ENCODE results near the gene NEBL. TPM values are rescaled to one million over a fixed set of nuclear protein-coding genes. Genes with fewer than 3 reads are reported as not detected.

NEBL gene
- total and polyA plus RNA-seq, 2 donors, result 7.6 to 22.9 TPM

DNA sequence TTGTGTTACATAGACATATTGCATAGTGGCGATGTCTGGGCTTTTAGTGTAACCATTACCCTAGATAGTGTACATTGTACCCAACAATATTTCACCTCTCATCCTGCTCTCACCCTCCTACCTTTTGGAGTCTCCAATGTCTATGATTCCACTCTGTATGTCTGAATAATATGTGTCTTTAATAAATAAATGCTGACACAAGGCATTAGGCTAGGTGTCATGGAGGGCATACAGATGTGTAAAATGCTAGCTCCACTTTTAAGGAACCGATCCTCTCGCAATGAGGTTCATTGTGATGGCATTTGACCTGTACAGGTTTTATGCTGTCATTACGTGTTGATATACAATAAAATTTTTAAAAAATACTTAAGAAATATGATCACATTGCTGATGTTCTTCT, 74.3 kb downstream of the NEBL start:
- H3K9me3 ChIP-seq (ENCODE audit: control insufficient read depth in 2 of 2, insufficient read depth in 1 of 2, low read length in 1 of 2), result no peaks in the 10 kb centered on the region

DNA sequence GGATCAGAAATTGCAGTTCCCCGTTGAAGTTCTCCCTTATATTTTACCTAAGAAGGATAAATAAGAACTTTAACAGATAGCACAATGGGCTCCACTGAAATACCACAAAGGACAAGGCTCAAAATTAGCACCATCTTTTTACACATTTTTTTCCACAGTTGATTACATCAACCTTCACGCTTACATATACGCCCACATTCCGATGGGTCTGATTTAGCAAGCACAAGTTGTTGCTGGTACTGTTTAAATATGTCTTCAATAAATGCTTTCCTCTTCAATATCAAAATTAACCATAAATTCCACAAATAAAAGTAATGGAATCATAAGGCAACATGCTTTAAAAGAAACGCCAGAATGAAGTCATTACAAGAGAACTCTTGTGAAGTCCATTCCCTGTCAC, 79.5 kb downstream of the NEBL start:
- H3K4me3 ChIP-seq (ENCODE audit: low read length in 2 of 2), result no peak overlapping the region
- no peaks in the 10 kb centered on the region for H3K27me3 ChIP-seq (ENCODE audit: control insufficient read depth in 2 of 2, insufficient read depth in 1 of 2, low read length in 1 of 2)
- no peak for DNase-seq (ENCODE audit: low read depth in 6 of 9, low spot score in 9 of 9)
- no peak overlapping the region for H3K27ac ChIP-seq (ENCODE audit: low read depth in 1 of 2, low read length in 1 of 2)
- no peaks in the 10 kb centered on the region for H3K36me3 ChIP-seq (ENCODE audit: control insufficient read depth in 2 of 2, insufficient read depth in 2 of 2, low read length in 1 of 2)
- WGBS, result 98% methylated on average over 5 of the region's 5 CpGs
- no peaks in the 10 kb centered on the region for H3K9me3 ChIP-seq (ENCODE audit: control insufficient read depth in 2 of 2, insufficient read depth in 1 of 2, low read length in 1 of 2)
- H3K4me1 ChIP-seq (ENCODE audit: control insufficient read depth in 2 of 2, insufficient read depth in 2 of 2, low read length in 2 of 2), result no peaks in the 10 kb centered on the region

More for the DNA sequence above, 74.3 kb downstream of the NEBL start:
- Histone ChIP-seq H3K4me3 (ENCODE audit: low read length in 2 of 2) (no peak overlapping the region), H3K27me3 (ENCODE audit: control insufficient read depth in 2 of 2, insufficient read depth in 1 of 2, low read length in 1 of 2) (no peaks in the 10 kb centered on the region), H3K27ac (ENCODE audit: low read depth in 1 of 2, low read length in 1 of 2) (no peak overlapping the region), H3K4me1 (ENCODE audit: control insufficient read depth in 2 of 2, insufficient read depth in 2 of 2, low read length in 2 of 2) (no peaks in the 10 kb centered on the region), H3K36me3 (ENCODE audit: control insufficient read depth in 2 of 2, insufficient read depth in 2 of 2, low read length in 1 of 2) (no peaks in the 10 kb centered on the region)
- no peak for DNase-seq (ENCODE audit: low read depth in 6 of 9, low spot score in 9 of 9)
- 97% methylated on average over 4 of the region's 4 CpGs for WGBS

DNA sequence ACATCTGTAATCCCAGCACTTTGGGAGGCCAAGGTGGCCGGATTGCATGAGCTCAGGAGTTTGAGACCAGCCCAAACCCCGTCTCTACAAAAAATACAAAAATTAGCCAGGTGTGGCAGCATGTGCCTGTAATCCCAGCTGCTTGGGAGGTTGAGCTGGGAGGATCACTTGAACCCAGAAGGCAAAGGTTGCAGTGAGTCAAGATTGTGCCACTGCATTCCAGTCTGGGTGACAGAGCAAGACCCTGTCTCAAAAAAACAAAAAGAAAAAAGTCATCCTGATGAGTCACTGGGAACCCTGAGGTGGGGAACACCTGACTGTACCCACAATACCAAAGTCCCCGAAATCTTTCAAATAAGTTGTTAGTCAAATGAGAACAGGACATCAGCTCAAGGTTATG, 80.0 kb downstream of the NEBL start:
- no peak overlapping the region for H3K4me3 ChIP-seq (ENCODE audit: low read length in 2 of 2)
- no peaks in the 10 kb centered on the region for H3K9me3 ChIP-seq (ENCODE audit: control insufficient read depth in 2 of 2, insufficient read depth in 1 of 2, low read length in 1 of 2)
- H3K27ac ChIP-seq (ENCODE audit: low read depth in 1 of 2, low read length in 1 of 2), result no peak overlapping the region
- no peaks in the 10 kb centered on the region for H3K36me3 ChIP-seq (ENCODE audit: control insufficient read depth in 2 of 2, insufficient read depth in 2 of 2, low read length in 1 of 2)
- H3K27me3 ChIP-seq (ENCODE audit: control insufficient read depth in 2 of 2, insufficient read depth in 1 of 2, low read length in 1 of 2), result no peaks in the 10 kb centered on the region
- no peaks in the 10 kb centered on the region for H3K4me1 ChIP-seq (ENCODE audit: control insufficient read depth in 2 of 2, insufficient read depth in 2 of 2, low read length in 2 of 2)
- no peak for DNase-seq (ENCODE audit: low read depth in 6 of 9, low spot score in 9 of 9)
- 92% methylated on average over 3 of the region's 3 CpGs for WGBS

DNA sequence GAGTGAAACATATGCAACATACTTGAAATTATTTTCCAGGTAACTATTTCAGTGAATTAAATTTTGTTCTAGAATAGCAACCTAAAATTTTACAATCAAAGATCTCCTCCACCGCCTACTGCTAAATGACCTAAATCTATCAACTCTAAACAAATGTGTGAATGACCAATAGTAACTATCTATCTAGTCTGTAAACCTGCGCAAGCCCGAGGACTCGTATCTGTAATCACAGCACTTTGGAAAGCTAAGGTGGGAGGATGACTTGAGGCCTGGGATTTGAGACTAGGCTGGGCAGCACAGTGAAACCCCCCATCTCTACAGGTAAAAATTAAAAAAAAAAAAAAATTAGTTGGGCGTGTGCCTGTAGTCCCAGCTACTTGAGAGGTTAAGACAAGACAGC, 83.0 kb downstream of the NEBL start:
- WGBS, result 97% methylated on average over 5 of the region's 5 CpGs

DNA sequence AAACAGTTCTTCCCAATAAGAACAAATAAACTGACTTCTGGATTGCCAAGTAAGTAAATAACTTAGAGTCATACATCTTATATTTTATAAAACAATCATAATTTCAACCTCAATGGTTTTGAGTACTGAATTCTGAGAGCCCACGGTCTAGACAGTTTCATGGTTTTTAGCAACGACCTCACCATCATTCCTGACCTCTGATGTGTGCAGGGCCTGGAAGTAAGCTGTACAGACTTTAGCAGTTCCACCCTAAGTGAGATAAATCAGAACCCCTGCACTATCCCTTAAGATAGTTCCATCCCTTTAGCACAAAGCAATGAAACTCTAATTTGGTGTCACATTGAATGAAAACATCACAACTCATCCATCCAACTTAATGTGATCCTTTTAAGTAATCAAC, 86.0 kb downstream of the NEBL start:
- Histone ChIP-seq H3K4me3 (ENCODE audit: low read length in 2 of 2) (no peak overlapping the region), H3K27ac (ENCODE audit: low read depth in 1 of 2, low read length in 1 of 2) (no peak overlapping the region), H3K9me3 (ENCODE audit: control insufficient read depth in 2 of 2, insufficient read depth in 1 of 2, low read length in 1 of 2) (no peaks in the 10 kb centered on the region), H3K36me3 (ENCODE audit: control insufficient read depth in 2 of 2, insufficient read depth in 2 of 2, low read length in 1 of 2) (no peaks in the 10 kb centered on the region), H3K27me3 (ENCODE audit: control insufficient read depth in 2 of 2, insufficient read depth in 1 of 2, low read length in 1 of 2) (no peaks in the 10 kb centered on the region), H3K4me1 (ENCODE audit: control insufficient read depth in 2 of 2, insufficient read depth in 2 of 2, low read length in 2 of 2) (no peaks in the 10 kb centered on the region)
- WGBS, result 76% methylated on average over 2 of the region's 2 CpGs
- DNase-seq (ENCODE audit: low read depth in 6 of 9, low spot score in 9 of 9), result no peak

More for the DNA sequence above, 83.0 kb downstream of the NEBL start:
- no peak for DNase-seq (ENCODE audit: low read depth in 6 of 9, low spot score in 9 of 9)
- Histone ChIP-seq H3K27ac (ENCODE audit: low read depth in 1 of 2, low read length in 1 of 2) (no peak overlapping the region), H3K4me3 (ENCODE audit: low read length in 2 of 2) (no peak overlapping the region), H3K27me3 (ENCODE audit: control insufficient read depth in 2 of 2, insufficient read depth in 1 of 2, low read length in 1 of 2) (no peaks in the 10 kb centered on the region), H3K4me1 (ENCODE audit: control insufficient read depth in 2 of 2, insufficient read depth in 2 of 2, low read length in 2 of 2) (no peaks in the 10 kb centered on the region), H3K36me3 (ENCODE audit: control insufficient read depth in 2 of 2, insufficient read depth in 2 of 2, low read length in 1 of 2) (no peaks in the 10 kb centered on the region), H3K9me3 (ENCODE audit: control insufficient read depth in 2 of 2, insufficient read depth in 1 of 2, low read length in 1 of 2) (no peaks in the 10 kb centered on the region)

DNA sequence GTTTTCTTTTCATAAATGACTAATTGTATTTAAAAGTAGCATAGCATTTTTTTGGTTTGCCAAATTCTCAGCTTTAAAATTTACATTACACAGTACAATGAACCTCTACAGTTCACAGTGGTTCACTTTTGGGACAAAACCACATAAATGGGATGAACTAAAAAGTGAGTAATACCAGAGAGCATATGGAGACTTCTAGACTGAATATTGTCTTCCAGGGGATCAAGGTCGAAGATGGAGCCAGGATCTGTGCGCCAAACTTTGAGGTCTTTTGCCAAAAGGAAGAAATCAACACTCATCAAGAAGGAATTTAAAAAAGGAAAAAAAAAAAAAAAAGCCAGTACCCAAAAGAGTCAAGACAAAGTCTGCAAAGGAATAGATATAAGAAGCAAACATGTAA, 87.5 kb downstream of the NEBL start:
- no peak for DNase-seq (ENCODE audit: low read depth in 6 of 9, low spot score in 9 of 9)
- H3K36me3 ChIP-seq (ENCODE audit: control insufficient read depth in 2 of 2, insufficient read depth in 2 of 2, low read length in 1 of 2), result no peaks in the 10 kb centered on the region
- no peaks in the 10 kb centered on the region for H3K27me3 ChIP-seq (ENCODE audit: control insufficient read depth in 2 of 2, insufficient read depth in 1 of 2, low read length in 1 of 2)
- 93% methylated on average over 2 of the region's 2 CpGs for WGBS
- H3K4me3 ChIP-seq (ENCODE audit: low read length in 2 of 2), result no peak overlapping the region
- H3K9me3 ChIP-seq (ENCODE audit: control insufficient read depth in 2 of 2, insufficient read depth in 1 of 2, low read length in 1 of 2), result no peaks in the 10 kb centered on the region
- no peak overlapping the region for H3K27ac ChIP-seq (ENCODE audit: low read depth in 1 of 2, low read length in 1 of 2)
- no peaks in the 10 kb centered on the region for H3K4me1 ChIP-seq (ENCODE audit: control insufficient read depth in 2 of 2, insufficient read depth in 2 of 2, low read length in 2 of 2)

DNA sequence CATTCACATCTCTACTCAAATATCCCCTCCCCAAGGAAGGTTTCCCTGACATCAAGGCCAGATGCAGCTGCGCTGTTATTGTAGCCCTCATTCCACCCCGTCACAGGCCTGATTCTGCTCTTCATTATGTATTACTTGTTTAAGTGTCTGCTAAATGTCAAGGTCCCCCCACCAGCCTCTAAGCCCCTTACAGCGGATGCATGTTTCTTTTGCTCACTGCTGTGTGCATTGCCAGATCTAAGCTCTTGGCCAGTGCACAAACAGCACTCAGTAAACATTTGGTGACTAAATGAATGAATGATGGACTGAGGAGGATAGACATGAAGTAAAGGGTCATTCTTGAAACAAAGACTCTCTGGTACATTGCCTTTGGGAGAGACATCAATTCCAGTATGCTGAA, 90.6 kb downstream of the NEBL start:
- no peak for DNase-seq (ENCODE audit: low read depth in 6 of 9, low spot score in 9 of 9)
- no peaks in the 10 kb centered on the region for H3K9me3 ChIP-seq (ENCODE audit: control insufficient read depth in 2 of 2, insufficient read depth in 1 of 2, low read length in 1 of 2)
- WGBS, result 99% methylated on average over 3 of the region's 3 CpGs
- H3K27ac ChIP-seq (ENCODE audit: low read depth in 1 of 2, low read length in 1 of 2), result no peak overlapping the region
- H3K4me1 ChIP-seq (ENCODE audit: control insufficient read depth in 2 of 2, insufficient read depth in 2 of 2, low read length in 2 of 2), result no peaks in the 10 kb centered on the region
- no peaks in the 10 kb centered on the region for H3K27me3 ChIP-seq (ENCODE audit: control insufficient read depth in 2 of 2, insufficient read depth in 1 of 2, low read length in 1 of 2)
- H3K4me3 ChIP-seq (ENCODE audit: low read length in 2 of 2), result no peak overlapping the region
- no peaks in the 10 kb centered on the region for H3K36me3 ChIP-seq (ENCODE audit: control insufficient read depth in 2 of 2, insufficient read depth in 2 of 2, low read length in 1 of 2)

DNA sequence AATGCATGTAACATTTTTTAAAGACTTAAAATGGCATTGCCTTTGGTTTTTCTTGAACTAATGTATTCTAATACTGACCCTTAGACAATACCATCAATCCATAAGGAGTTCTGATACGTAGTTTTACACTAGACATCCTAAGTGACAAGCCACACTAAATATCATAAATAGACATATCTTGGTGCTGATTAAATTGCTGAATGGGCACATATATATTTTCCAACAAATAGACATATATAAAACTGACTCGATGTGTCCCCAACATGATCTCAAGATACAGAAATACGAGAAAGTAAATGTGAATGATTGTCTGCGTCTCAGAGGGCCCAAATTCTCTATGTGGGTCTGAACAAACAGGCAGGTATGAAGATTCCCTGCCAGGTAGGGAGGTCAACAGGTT, 99.8 kb downstream of the NEBL start:
- no peaks in the 10 kb centered on the region for H3K4me1 ChIP-seq (ENCODE audit: control insufficient read depth in 2 of 2, insufficient read depth in 2 of 2, low read length in 2 of 2)
- no peak overlapping the region for H3K4me3 ChIP-seq (ENCODE audit: low read length in 2 of 2)
- no peaks in the 10 kb centered on the region for H3K36me3 ChIP-seq (ENCODE audit: control insufficient read depth in 2 of 2, insufficient read depth in 2 of 2, low read length in 1 of 2)
- no peaks in the 10 kb centered on the region for H3K9me3 ChIP-seq (ENCODE audit: control insufficient read depth in 2 of 2, insufficient read depth in 1 of 2, low read length in 1 of 2)
- DNase-seq (ENCODE audit: low read depth in 6 of 9, low spot score in 9 of 9), result no peak
- WGBS, result 93% methylated on average over 4 of the region's 4 CpGs
- no peak overlapping the region for H3K27ac ChIP-seq (ENCODE audit: low read depth in 1 of 2, low read length in 1 of 2)
- no peaks in the 10 kb centered on the region for H3K27me3 ChIP-seq (ENCODE audit: control insufficient read depth in 2 of 2, insufficient read depth in 1 of 2, low read length in 1 of 2)

DNA sequence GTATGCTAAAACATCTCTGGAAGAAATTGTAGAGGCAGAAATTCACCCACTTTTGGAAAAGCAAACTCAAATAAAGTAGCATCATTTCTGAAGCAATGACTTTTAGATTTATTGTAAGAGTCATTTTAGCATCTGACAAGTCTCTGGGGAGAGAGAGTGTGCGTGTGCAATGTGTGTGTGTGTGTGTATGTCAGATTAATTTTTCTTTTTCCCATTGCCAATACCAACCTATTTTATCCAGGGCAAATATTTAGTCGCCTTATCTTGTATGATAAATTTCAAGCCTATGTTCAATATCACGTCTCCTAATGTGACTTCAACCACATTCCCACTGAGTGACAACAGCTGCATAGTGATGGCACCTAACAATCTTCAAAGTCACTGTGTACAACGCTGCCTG, 101.7 kb downstream of the NEBL start:
- 94% methylated on average over 4 of the region's 4 CpGs for WGBS
- Histone ChIP-seq H3K4me3 (ENCODE audit: low read length in 2 of 2) (no peak overlapping the region), H3K27ac (ENCODE audit: low read depth in 1 of 2, low read length in 1 of 2) (no peak overlapping the region), H3K36me3 (ENCODE audit: control insufficient read depth in 2 of 2, insufficient read depth in 2 of 2, low read length in 1 of 2) (no peaks in the 10 kb centered on the region), H3K9me3 (ENCODE audit: control insufficient read depth in 2 of 2, insufficient read depth in 1 of 2, low read length in 1 of 2) (no peaks in the 10 kb centered on the region), H3K27me3 (ENCODE audit: control insufficient read depth in 2 of 2, insufficient read depth in 1 of 2, low read length in 1 of 2) (no peaks in the 10 kb centered on the region), H3K4me1 (ENCODE audit: control insufficient read depth in 2 of 2, insufficient read depth in 2 of 2, low read length in 2 of 2) (no peaks in the 10 kb centered on the region)
- DNase-seq (ENCODE audit: low read depth in 6 of 9, low spot score in 9 of 9), result no peak

DNA sequence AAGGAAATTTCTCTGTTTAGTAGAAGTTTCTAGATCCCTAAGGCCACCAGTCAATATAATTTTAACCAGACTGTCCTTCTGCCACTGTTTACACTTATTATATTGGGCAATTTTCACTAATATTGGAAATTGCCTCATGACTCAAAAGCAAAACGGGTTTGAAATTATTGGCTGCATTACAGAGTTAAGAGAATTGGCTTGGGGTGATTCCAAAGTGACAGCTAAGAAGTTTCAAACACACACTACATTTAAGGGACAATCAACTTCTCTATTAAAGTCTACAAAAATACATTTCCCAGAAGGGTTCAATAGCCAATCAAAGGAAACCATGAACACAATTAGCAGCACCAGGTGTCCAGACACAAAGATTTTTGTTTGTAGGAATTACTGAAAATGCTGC, 111.9 kb downstream of the NEBL start:
- H3K27ac ChIP-seq (ENCODE audit: low read depth in 1 of 2, low read length in 1 of 2), result no peak overlapping the region
- H3K27me3 ChIP-seq (ENCODE audit: control insufficient read depth in 2 of 2, insufficient read depth in 1 of 2, low read length in 1 of 2), result no peaks in the 10 kb centered on the region
- H3K4me1 ChIP-seq (ENCODE audit: control insufficient read depth in 2 of 2, insufficient read depth in 2 of 2, low read length in 2 of 2), result no peaks in the 10 kb centered on the region
- no peak overlapping the region for H3K4me3 ChIP-seq (ENCODE audit: low read length in 2 of 2)
- no peaks in the 10 kb centered on the region for H3K36me3 ChIP-seq (ENCODE audit: control insufficient read depth in 2 of 2, insufficient read depth in 2 of 2, low read length in 1 of 2)
- WGBS, result 84% methylated on average over 1 of the region's 1 CpG
- no peaks in the 10 kb centered on the region for H3K9me3 ChIP-seq (ENCODE audit: control insufficient read depth in 2 of 2, insufficient read depth in 1 of 2, low read length in 1 of 2)
- no peak for DNase-seq (ENCODE audit: low read depth in 6 of 9, low spot score in 9 of 9)

Data from thymus (tissue), 11 donors.